ENCODE data around the gene A4GNT.
A peak's percentile ranks its signal among the peaks of the same experiment; 100 is the strongest.

Gene A4GNT

DNA sequence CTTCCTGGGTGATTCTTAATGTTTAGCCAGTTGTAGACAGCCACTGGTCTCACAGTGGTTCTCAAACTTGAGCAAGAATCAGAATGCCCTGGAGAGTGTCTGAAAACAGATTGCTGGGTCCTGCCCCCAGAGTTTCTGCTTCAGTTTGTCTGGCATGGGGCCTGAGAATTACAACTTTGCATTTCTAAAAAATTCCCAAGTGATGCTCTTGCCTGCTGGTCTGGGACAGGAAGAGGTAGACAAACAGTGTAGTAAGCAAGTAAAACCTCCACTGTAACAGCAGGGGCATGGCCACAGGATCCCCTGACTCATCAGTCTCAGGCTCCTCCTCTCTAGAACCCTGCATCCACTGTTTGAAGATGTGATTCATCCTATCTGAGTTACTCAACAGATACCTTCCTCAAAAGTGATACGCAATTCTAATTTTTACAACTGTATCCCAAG lies 53.3 kb downstream of the A4GNT start:
- DNase-seq (ENCODE audit: low spot score) = peak; percentile 43

DNA sequence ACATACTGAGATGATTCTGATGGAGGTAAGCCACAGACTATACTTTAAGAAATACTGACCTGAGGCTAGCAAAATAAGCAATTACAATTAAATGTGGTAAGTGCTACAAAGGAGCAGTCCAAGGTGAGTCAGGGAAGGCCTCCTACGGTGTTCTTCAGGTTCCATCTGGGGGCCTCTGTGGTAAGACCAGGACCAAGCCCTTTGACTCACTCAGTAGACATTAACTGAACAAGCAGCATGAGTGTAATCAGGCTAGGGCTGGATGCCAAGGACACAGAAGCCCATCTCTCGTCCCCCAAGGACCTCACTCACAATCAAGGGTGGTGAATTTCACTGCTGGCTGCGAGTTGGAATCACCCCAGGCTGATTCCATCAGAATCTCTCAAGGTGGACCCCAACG lies 54.1 kb downstream of the A4GNT start:
- DNase-seq (ENCODE audit: low spot score) = no peak
